ENCODE data around the gene CFAP97D2. TPM values are rescaled to one million over a fixed set of nuclear protein-coding genes. Genes with fewer than 3 reads are reported as not detected.
"Not testable (repeated sequence)": the region's sequence is repeated elsewhere in the genome, so short reads cannot be mapped to it uniquely, and the experiment has no call there.

CFAP97D2 gene
- total and polyA plus RNA-seq, 2 donors from 2014 or later = not detected

- intact Hi-C loops (cut with DNase I) = no loop called here
- Histone ChIP-seq H3K4me1 (ENCODE audit: control insufficient read depth in 2 of 3, insufficient read depth in 2 of 3, low read depth in 1 of 3, low read length in 3 of 3) (no peaks in the 10 kb centered on the region), H3K27ac (ENCODE audit: low read depth in 2 of 2, low read length in 2 of 2) (no peak overlapping the region), H3K36me3 (ENCODE audit: control insufficient read depth in 2 of 3, insufficient read depth in 3 of 3, low read length in 3 of 3) (peaks cover 17 to 59% (median 37%) of the 10 kb centered on the region in 3 donors), H3K4me3 (ENCODE audit: low read length in 3 of 3) (no peak overlapping the region), H3K9ac (ENCODE audit: low read length in 3 of 3) (no peak overlapping the region), H3K9me3 (ENCODE audit: control insufficient read depth in 2 of 3, insufficient read depth in 1 of 3, low read length in 3 of 3) (no peaks in the 10 kb centered on the region), H3K27me3 (ENCODE audit: control insufficient read depth, insufficient read depth, low read length) (no peaks in the 10 kb centered on the region)
- DNase-seq = no peak
- TF ChIP-seq CTCF (IDR thresholded peaks at IDR 0.05; ENCODE audit: borderline replicate concordance, extremely low read depth, insufficient read depth) = no peak
- FAIRE-seq = no peak
Measured at GRCh38 chr13:114259974-114260373, 80.9 kb downstream of the CFAP97D2 start.

GRCh38 chr13:114260814-114261213 is 81.8 kb downstream of the CFAP97D2 start:
- DNase-seq (no peak), FAIRE-seq (no peak)
- H3K27ac ChIP-seq (ENCODE audit: low read depth in 2 of 2, low read length in 2 of 2) = no peak overlapping the region
- H3K4me1 ChIP-seq (ENCODE audit: control insufficient read depth in 2 of 3, insufficient read depth in 2 of 3, low read depth in 1 of 3, low read length in 3 of 3) = no peaks in the 10 kb centered on the region
- H3K27me3 ChIP-seq (ENCODE audit: control insufficient read depth, insufficient read depth, low read length) = no peaks in the 10 kb centered on the region
- H3K9me3 ChIP-seq (ENCODE audit: control insufficient read depth in 2 of 3, insufficient read depth in 1 of 3, low read length in 3 of 3) = no peaks in the 10 kb centered on the region
- TF ChIP-seq CTCF (IDR thresholded peaks at IDR 0.05; ENCODE audit: borderline replicate concordance, extremely low read depth, insufficient read depth) = no peak
- no peak overlapping the region for H3K4me3 ChIP-seq (ENCODE audit: low read length in 3 of 3)
- H3K9ac ChIP-seq (ENCODE audit: low read length in 3 of 3) = no peak overlapping the region
- intact Hi-C loops (cut with DNase I) = no loop called here
- H3K36me3 ChIP-seq (ENCODE audit: control insufficient read depth in 2 of 3, insufficient read depth in 3 of 3, low read length in 3 of 3) = peaks cover 17 to 59% (median 42%) of the 10 kb centered on the region in 3 donors

GRCh38 chr13:114261328-114261965 is 82.4 kb downstream of the CFAP97D2 start:
- no peak overlapping the region for H3K9ac ChIP-seq (ENCODE audit: low read length in 3 of 3)
- peaks cover 15 to 63% (median 48%) of the 10 kb centered on the region in 3 donors for H3K36me3 ChIP-seq (ENCODE audit: control insufficient read depth in 2 of 3, insufficient read depth in 3 of 3, low read length in 3 of 3)
- intact Hi-C loops (cut with DNase I) = no loop called here
- DNase-seq (no peak), FAIRE-seq (no peak)
- no peaks in the 10 kb centered on the region for H3K4me1 ChIP-seq (ENCODE audit: control insufficient read depth in 2 of 3, insufficient read depth in 2 of 3, low read depth in 1 of 3, low read length in 3 of 3)
- no peak overlapping the region for H3K27ac ChIP-seq (ENCODE audit: low read depth in 2 of 2, low read length in 2 of 2)
- no peak for TF ChIP-seq CTCF (IDR thresholded peaks at IDR 0.05; ENCODE audit: borderline replicate concordance, extremely low read depth, insufficient read depth)
- H3K27me3 ChIP-seq (ENCODE audit: control insufficient read depth, insufficient read depth, low read length) = no peaks in the 10 kb centered on the region
- H3K4me3 ChIP-seq (ENCODE audit: low read length in 3 of 3) = no peak overlapping the region
- H3K9me3 ChIP-seq (ENCODE audit: control insufficient read depth in 2 of 3, insufficient read depth in 1 of 3, low read length in 3 of 3) = no peaks in the 10 kb centered on the region

- FAIRE-seq (no peak), DNase-seq (no peak)
- peaks cover 15 to 60% (median 47%) of the 10 kb centered on the region in 3 donors for H3K36me3 ChIP-seq (ENCODE audit: control insufficient read depth in 2 of 3, insufficient read depth in 3 of 3, low read length in 3 of 3)
- H3K27ac ChIP-seq (ENCODE audit: low read depth in 2 of 2, low read length in 2 of 2) = no peak overlapping the region
- no peaks in the 10 kb centered on the region for H3K4me1 ChIP-seq (ENCODE audit: control insufficient read depth in 2 of 3, insufficient read depth in 2 of 3, low read depth in 1 of 3, low read length in 3 of 3)
- no peaks in the 10 kb centered on the region for H3K27me3 ChIP-seq (ENCODE audit: control insufficient read depth, insufficient read depth, low read length)
- no peak overlapping the region for H3K9ac ChIP-seq (ENCODE audit: low read length in 3 of 3)
- H3K4me3 ChIP-seq (ENCODE audit: low read length in 3 of 3) = no peak overlapping the region
- no peak for TF ChIP-seq CTCF (IDR thresholded peaks at IDR 0.05; ENCODE audit: borderline replicate concordance, extremely low read depth, insufficient read depth)
- no peaks in the 10 kb centered on the region for H3K9me3 ChIP-seq (ENCODE audit: control insufficient read depth in 2 of 3, insufficient read depth in 1 of 3, low read length in 3 of 3)
- intact Hi-C loops (cut with DNase I) = no loop called here
Measured at GRCh38 chr13:114263578-114263977, 84.5 kb downstream of the CFAP97D2 start.

GRCh38 chr13:114264313-114264712 is 85.3 kb downstream of the CFAP97D2 start:
- H3K4me3 ChIP-seq (ENCODE audit: low read length in 3 of 3); intact Hi-C loops (cut with DNase I); H3K27me3 ChIP-seq (ENCODE audit: control insufficient read depth, insufficient read depth, low read length); DNase-seq; H3K27ac ChIP-seq (ENCODE audit: low read depth in 2 of 2, low read length in 2 of 2); H3K9ac ChIP-seq (ENCODE audit: low read length in 3 of 3); H3K9me3 ChIP-seq (ENCODE audit: control insufficient read depth in 2 of 3, insufficient read depth in 1 of 3, low read length in 3 of 3); H3K4me1 ChIP-seq (ENCODE audit: control insufficient read depth in 2 of 3, insufficient read depth in 2 of 3, low read depth in 1 of 3, low read length in 3 of 3); FAIRE-seq: not testable (repeated sequence)
- peaks cover 16 to 66% (median 45%) of the 10 kb centered on the region in 3 donors for H3K36me3 ChIP-seq (ENCODE audit: control insufficient read depth in 2 of 3, insufficient read depth in 3 of 3, low read length in 3 of 3)
